Panc1 (cell line): Measurements from ENCODE around the gene AIG1. TPM values are rescaled to one million over a fixed set of nuclear protein-coding genes. Genes with fewer than 3 reads are reported as not detected.

Source experiments
- ATAC-seq: fragments of 200-7000 bp; cut with Tn5 transposase; 2 replicates; pipeline ENCODE4 v1.9.1; 2020; ENCODE audit warnings: mild to moderate bottlenecking, moderate library complexity
- BruUV-seq: library from RNA; stranded (reverse); fragments of 400-500 nt; replicated peaks from 2 replicates; lab custom pipeline; 2021; lab: Mats Ljungman, UMichigan
- CTCF ChIA-PET: fragments of 300-600 bp; sonication (Branson Sonifier 250); formaldehyde crosslinking; loops from one replicate; lab custom pipeline; 2022; ENCODE audit warnings: antibody characterized with exemption; lab: Charles Lee
- POLR2A ChIA-PET: fragments of 300-600 bp; sonication (Branson Sonifier 250); formaldehyde crosslinking; loops from one replicate; lab custom pipeline; 2022; ENCODE audit warnings: antibody characterized with exemption; lab: Charles Lee
- DNase-seq: peaks from one replicate; pipeline ENCODE4 v3.0.0-alpha.2; 2010; ENCODE audit warnings: low read depth, low spot score
- H3K27ac ChIP-seq: 2 replicates; pipeline ENCODE4 v1.5.1; 2011; ENCODE audit warnings: mild to moderate bottlenecking, low read length, inconsistent platforms
- H3K27me3 ChIP-seq: fragments of 200-500 bp; sonication (Bioruptor generic); 2 replicates; pipeline ENCODE4 v1.6.0; 2014; ENCODE audit warnings: low read length, inconsistent platforms; ENCODE audit not compliant: control insufficient read depth, insufficient read depth
- H3K36me3 ChIP-seq: fragments of 200-500 bp; sonication (Bioruptor generic); 2 replicates; pipeline ENCODE4 v1.5.1; 2014; ENCODE audit warnings: inconsistent platforms, mild to moderate bottlenecking, low read length, moderate library complexity; ENCODE audit not compliant: control insufficient read depth, insufficient read depth
- H3K4me1 ChIP-seq: 2 replicates; pipeline ENCODE4 v1.5.1; 2011; ENCODE audit warnings: inconsistent platforms, mild to moderate bottlenecking, low read length, moderate library complexity; ENCODE audit not compliant: control insufficient read depth, insufficient read depth
- H3K4me3 ChIP-seq, 2 experiments: 2 replicates each; pipeline ENCODE4 v1.5.1; 2011 to 2012; ENCODE audit warnings: low read depth in 2 of 2, low read length in 2 of 2, mild to moderate bottlenecking in 2 of 2, inconsistent platforms in 1 of 2, moderate library complexity in 1 of 2
- H3K9me3 ChIP-seq: fragments of 200-500 bp; sonication (Bioruptor generic); 2 replicates; pipeline ENCODE4 v1.5.1; 2014; ENCODE audit warnings: low read depth, mild to moderate bottlenecking, inconsistent platforms, low read length, moderate library complexity; ENCODE audit not compliant: control insufficient read depth, insufficient read depth
- CTCF ChIP-seq: fragments of 450-650 bp; IDR thresholded peaks from 2 replicates; pipeline ENCODE4 v1.5.1; 2017; ENCODE audit warnings: mild to moderate bottlenecking
- POLR2AphosphoS5 ChIP-seq: IDR thresholded peaks from 2 replicates; pipeline ENCODE4 v1.6.1; 2012; ENCODE audit warnings: mild to moderate bottlenecking, low read depth, low read length, moderate library complexity
- REST ChIP-seq, 2 experiments: IDR thresholded peaks; 2 replicates each; pipeline ENCODE4 v1.6.1; 2011 to 2012; ENCODE audit warnings: low read depth in 2 of 2, control low read depth in 1 of 2, low read length in 1 of 2, mild to moderate bottlenecking in 1 of 2, moderate library complexity in 1 of 2; ENCODE audit not compliant: insufficient read depth in 1 of 2
- SIN3A ChIP-seq: IDR thresholded peaks from 2 replicates; pipeline ENCODE4 v1.6.1; 2012; ENCODE audit warnings: low read depth, mild to moderate bottlenecking, low read length, moderate library complexity, borderline replicate concordance; ENCODE audit not compliant: insufficient read depth
- TCF7L2 ChIP-seq: IDR thresholded peaks from 2 replicates; pipeline ENCODE4 v1.6.1; 2011; ENCODE audit warnings: mild to moderate bottlenecking, low read depth, low read length, inconsistent platforms
- in situ Hi-C: cut with HindIII; loops from 2 replicates; pipeline ENCODE4 v1.10.0; 2016; ENCODE audit warnings: low sequenced_read_pairs, low pct_unique_long_range_greater_than_20kb
- intact Hi-C: fragments of 100-400 bp; cut with micrococcal nuclease; formaldehyde crosslinking; loops from one replicate; pipeline ENCODE4 v1.10.0; 2022; ENCODE audit not compliant: unreplicated experiment
- total RNA-seq: library from RNA; stranded (reverse); gene quantifications from one replicate; pipeline ENCODE4 v1.2.1, GENCODE V29; 2021; ENCODE audit not compliant: unreplicated experiment

Gene AIG1
- total RNA-seq, 1 experiment from 2014 or later, result 23.9 TPM

DNA sequence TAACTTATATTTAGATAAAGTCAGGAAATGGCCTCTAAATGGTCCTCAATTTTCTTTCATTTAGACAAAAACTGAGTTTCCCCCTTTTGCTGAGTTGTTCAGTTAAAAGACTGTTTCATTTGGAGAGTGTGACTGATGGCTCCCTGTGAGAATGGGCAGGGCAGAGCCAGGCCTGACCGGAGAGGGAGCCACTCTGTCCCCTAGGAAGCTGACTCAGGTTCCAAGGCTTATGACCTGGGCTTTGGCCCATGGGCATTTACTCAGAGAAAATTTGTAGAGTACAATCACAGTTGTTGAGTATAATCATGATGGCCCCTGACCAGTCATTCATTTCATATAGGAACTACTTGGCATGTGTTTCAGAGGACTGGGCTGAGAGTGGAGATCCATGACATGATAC is 37.0 kb upstream of the AIG1 start:
- intact Hi-C loops, result no loop called here
- no peak for DNase-seq
- CTCF ChIA-PET, result no interaction called here

GRCh38 chr6:143024977-143025376 is 35.7 kb upstream of the AIG1 start:
- H3K4me3 ChIP-seq, result no peak overlapping the region
- BruUV-seq, result no TSS peak
- ChIA-PET CTCF (no interaction called here), POLR2A (no interaction called here)
- no peak for ATAC-seq
- H3K27ac ChIP-seq, result no peak overlapping the region
- TF ChIP-seq TCF7L2 (no peak), POLR2AphosphoS5 (no peak), REST (IDR thresholded peaks at IDR 0.05; ENCODE audit: insufficient read depth in 1 of 2, low read depth in 2 of 2, low read length in 1 of 2) (no peak), CTCF (no peak), SIN3A (no peak)
- in situ Hi-C loops, result no loop called here
- H3K9me3 ChIP-seq, result no peaks in the 10 kb centered on the region
- H3K27me3 ChIP-seq, result no peaks in the 10 kb centered on the region
- H3K4me1 ChIP-seq, result no peaks in the 10 kb centered on the region
- no peak for DNase-seq
- no peaks in the 10 kb centered on the region for H3K36me3 ChIP-seq
- intact Hi-C loops, result no loop called here

More for the DNA sequence above, 37.0 kb upstream of the AIG1 start:
- BruUV-seq, result no TSS peak
- Histone ChIP-seq H3K27me3 (no peaks in the 10 kb centered on the region), H3K36me3 (no peaks in the 10 kb centered on the region), H3K9me3 (no peaks in the 10 kb centered on the region), H3K4me3 (no peak overlapping the region), H3K27ac (no peak overlapping the region), H3K4me1 (no peaks in the 10 kb centered on the region)
- TF ChIP-seq POLR2AphosphoS5, result no peak
- no peak for TF ChIP-seq CTCF
- no peak for TF ChIP-seq REST (IDR thresholded peaks at IDR 0.05; ENCODE audit: insufficient read depth in 1 of 2, low read depth in 2 of 2, low read length in 1 of 2)
- TF ChIP-seq TCF7L2, result no peak
- no peak for TF ChIP-seq SIN3A
- no peak for ATAC-seq
- POLR2A ChIA-PET, result no interaction called here
- in situ Hi-C loops, result no loop called here
